GM18517 (cell line): ENCODE results near the gene C1orf21.
"Not testable (repeated sequence)": the region's sequence is repeated elsewhere in the genome, so short reads cannot be mapped to it uniquely, and the experiment has no call there.

ENCODE experiments used
- ATAC-seq: cut with Tn5 transposase; IDR thresholded peaks from one replicate; pipeline ENCODE4 v1.9.1; 2021; ENCODE audit warnings: mild to moderate bottlenecking, moderate library complexity; ENCODE audit not compliant: unreplicated experiment

Gene C1orf21

GRCh38 chr1:184595596-184595995 lies 208.8 kb downstream of the C1orf21 start:
- no peak for ATAC-seq

- no peak for ATAC-seq
Measured at GRCh38 chr1:184596950-184597645, 210.3 kb downstream of the C1orf21 start.

- no peak for ATAC-seq
Measured at GRCh38 chr1:184597650-184598357, 211.0 kb downstream of the C1orf21 start.

GRCh38 chr1:184598403-184599193 lies 211.8 kb downstream of the C1orf21 start:
- no peak for ATAC-seq

GRCh38 chr1:184604152-184604900 lies 217.5 kb downstream of the C1orf21 start:
- no peak for ATAC-seq

- no peak for ATAC-seq
Measured at GRCh38 chr1:184605941-184606340, 219.1 kb downstream of the C1orf21 start.

GRCh38 chr1:184606786-184607185 lies 220.0 kb downstream of the C1orf21 start:
- no peak for ATAC-seq

GRCh38 chr1:184608581-184608980 lies 221.8 kb downstream of the C1orf21 start:
- no peak for ATAC-seq

- no peak for ATAC-seq
Measured at GRCh38 chr1:184608990-184609389, 222.2 kb downstream of the C1orf21 start.

GRCh38 chr1:184610876-184611595 lies 224.2 kb downstream of the C1orf21 start:
- ATAC-seq = no peak

- ATAC-seq = not testable (repeated sequence)
Measured at GRCh38 chr1:184612229-184612628, 225.4 kb downstream of the C1orf21 start.

GRCh38 chr1:184614667-184615066 lies 227.8 kb downstream of the C1orf21 start:
- ATAC-seq = no peak

- ATAC-seq = no peak
Measured at GRCh38 chr1:184615301-184615700, 228.5 kb downstream of the C1orf21 start.

GRCh38 chr1:184616504-184616903 lies 229.7 kb downstream of the C1orf21 start:
- no peak for ATAC-seq

GRCh38 chr1:184617433-184618029 lies 230.7 kb downstream of the C1orf21 start:
- no peak for ATAC-seq

- ATAC-seq = no peak
Measured at GRCh38 chr1:184618851-184619250, 232.0 kb downstream of the C1orf21 start.

- no peak for ATAC-seq
Measured at GRCh38 chr1:184620469-184620868, 233.6 kb downstream of the C1orf21 start.

GRCh38 chr1:184621260-184621659 lies 234.4 kb downstream of the C1orf21 start:
- no peak for ATAC-seq

- no peak for ATAC-seq
Measured at GRCh38 chr1:184622136-184622823, 235.5 kb downstream of the C1orf21 start.
